ENCODE data around the gene LGALS16. TPM values are rescaled to one million over a fixed set of nuclear protein-coding genes. Genes with fewer than 3 reads are reported as not detected.
"Not testable (repeated sequence)": the region's sequence is repeated elsewhere in the genome, so short reads cannot be mapped to it uniquely, and the experiment has no call there.

LGALS16 gene
- total RNA-seq, 2 donors from 2014 or later: not detected

- H3K9me3 ChIP-seq: no peaks in the 10 kb centered on the region
- H3K36me3 ChIP-seq: no peaks in the 10 kb centered on the region
- TF ChIP-seq POLR2A (IDR thresholded peaks at IDR 0.05): no peak
- no peak for TF ChIP-seq POLR2AphosphoS5 (IDR thresholded peaks at IDR 0.05)
- intact Hi-C loops (cut with DNase I): no loop called here
- no peak for DNase-seq (ENCODE audit: low spot score)
- H3K4me1 ChIP-seq (replicated peaks): no peaks in the 10 kb centered on the region
- no peaks in the 10 kb centered on the region for H3K27me3 ChIP-seq (replicated peaks; ENCODE audit: insufficient read depth)
- H3K4me3 ChIP-seq: no peak overlapping the region
- WGBS: 63% methylated on average over 4 of the region's 4 CpGs
- no peak overlapping the region for H3K27ac ChIP-seq
These were observed 4.9 kb downstream of the LGALS16 start for GRCh38 chr19:39660661-39661060.

GRCh38 chr19:39661565-39661964 is 5.9 kb downstream of the LGALS16 start:
- Histone ChIP-seq H3K27ac (no peak overlapping the region), H3K4me1 (replicated peaks) (no peaks in the 10 kb centered on the region), H3K27me3 (replicated peaks; ENCODE audit: insufficient read depth) (no peaks in the 10 kb centered on the region), H3K4me3 (no peak overlapping the region), H3K9me3 (no peaks in the 10 kb centered on the region), H3K36me3 (no peaks in the 10 kb centered on the region)
- intact Hi-C loops (cut with DNase I): no loop called here
- no peak for DNase-seq (ENCODE audit: low spot score)
- TF ChIP-seq POLR2AphosphoS5 (IDR thresholded peaks at IDR 0.05) (no peak), POLR2A (IDR thresholded peaks at IDR 0.05) (no peak), CTCF (IDR thresholded peaks at IDR 0.05) (no peak)

- not testable (repeated sequence) for DNase-seq (ENCODE audit: low spot score); H3K27ac ChIP-seq; H3K4me3 ChIP-seq; H3K9me3 ChIP-seq; H3K36me3 ChIP-seq; H3K4me1 ChIP-seq (replicated peaks); H3K27me3 ChIP-seq (replicated peaks; ENCODE audit: insufficient read depth)
- intact Hi-C loops (cut with DNase I): loop anchor here (5.0 kb wide), 1 partner anchor 118 kb away; no protein-coding TSS in a partner anchor
- 72% methylated on average over 3 of the region's 3 CpGs for WGBS
These were observed 14.1 kb downstream of the LGALS16 start for GRCh38 chr19:39669860-39670259.

GRCh38 chr19:39670998-39671397 is 15.3 kb downstream of the LGALS16 start:
- intact Hi-C loops (cut with DNase I): loop anchor here (5.0 kb wide), 1 partner anchor 119 kb away; no protein-coding TSS in a partner anchor
- TF ChIP-seq POLR2AphosphoS5 (IDR thresholded peaks at IDR 0.05) (no peak), CTCF (IDR thresholded peaks at IDR 0.05) (no peak), POLR2A (IDR thresholded peaks at IDR 0.05) (no peak)
- no peaks in the 10 kb centered on the region for H3K9me3 ChIP-seq
- no peak for DNase-seq (ENCODE audit: low spot score)
- H3K4me1 ChIP-seq (replicated peaks): no peaks in the 10 kb centered on the region
- no peaks in the 10 kb centered on the region for H3K27me3 ChIP-seq (replicated peaks; ENCODE audit: insufficient read depth)
- H3K36me3 ChIP-seq: no peaks in the 10 kb centered on the region
- H3K27ac ChIP-seq: no peak overlapping the region
- 47% methylated on average over 4 of the region's 4 CpGs for WGBS
- H3K4me3 ChIP-seq: no peak overlapping the region

GRCh38 chr19:39671739-39672363 is 16.1 kb downstream of the LGALS16 start:
- DNase-seq (ENCODE audit: low spot score): peak; percentile 65

More at GRCh38 chr19:39671739-39672363, 16.1 kb downstream of the LGALS16 start:
- TF ChIP-seq POLR2A (IDR thresholded peaks at IDR 0.05) (no peak), POLR2AphosphoS5 (IDR thresholded peaks at IDR 0.05) (peak; percentile 37), CTCF (IDR thresholded peaks at IDR 0.05) (peak; percentile 12 to 80 (median 72))
- Histone ChIP-seq H3K27me3 (replicated peaks; ENCODE audit: insufficient read depth) (no peaks in the 10 kb centered on the region), H3K9me3 (no peaks in the 10 kb centered on the region), H3K36me3 (no peaks in the 10 kb centered on the region), H3K4me1 (replicated peaks) (no peaks in the 10 kb centered on the region), H3K4me3 (no peak overlapping the region), H3K27ac (no peak overlapping the region)
- WGBS: 13% methylated on average over 9 of the region's 9 CpGs
- intact Hi-C loops (cut with DNase I): loop anchor here (5.0 kb wide), 1 partner anchor 120 kb away; no protein-coding TSS in a partner anchor
